COLO668 (cell line): ENCODE results near the gene LDLRAD3.
A peak's percentile ranks its signal among the peaks of the same experiment; 100 is the strongest.
"Not testable (repeated sequence)": the region's sequence is repeated elsewhere in the genome, so short reads cannot be mapped to it uniquely, and the experiment has no call there.

Experiments
- DNase-seq: peaks from one replicate; lab custom pipeline; 2025; ENCODE audit not compliant: unreplicated experiment; lab: John Stamatoyannopoulos, UW

LDLRAD3 gene

GRCh38 chr11:35990170-35990569 lies 46.3 kb downstream of the LDLRAD3 start:
- DNase-seq = no peak

GRCh38 chr11:35990816-35991215 lies 47.0 kb downstream of the LDLRAD3 start:
- DNase-seq = no peak

- no peak for DNase-seq
Measured at GRCh38 chr11:35992548-35992947, 48.7 kb downstream of the LDLRAD3 start.

GRCh38 chr11:35994421-35994820 lies 50.6 kb downstream of the LDLRAD3 start:
- no peak for DNase-seq

- DNase-seq = no peak
Measured at GRCh38 chr11:35995681-35996271, 51.9 kb downstream of the LDLRAD3 start.

GRCh38 chr11:35997902-35998520 lies 54.1 kb downstream of the LDLRAD3 start:
- DNase-seq = peak; percentile 16

- DNase-seq = no peak
Measured at GRCh38 chr11:35998634-35999033, 54.8 kb downstream of the LDLRAD3 start.

GRCh38 chr11:36000616-36001190 lies 56.8 kb downstream of the LDLRAD3 start:
- DNase-seq = no peak

GRCh38 chr11:36002196-36002595 lies 58.3 kb downstream of the LDLRAD3 start:
- DNase-seq = peak; percentile 22

GRCh38 chr11:36002796-36003195 lies 58.9 kb downstream of the LDLRAD3 start:
- no peak for DNase-seq

- DNase-seq = no peak
Measured at GRCh38 chr11:36006556-36006955, 62.7 kb downstream of the LDLRAD3 start.

GRCh38 chr11:36007127-36007655 lies 63.3 kb downstream of the LDLRAD3 start:
- DNase-seq = no peak

- no peak for DNase-seq
Measured at GRCh38 chr11:36008584-36008983, 64.7 kb downstream of the LDLRAD3 start.

- no peak for DNase-seq
Measured at GRCh38 chr11:36009473-36009872, 65.6 kb downstream of the LDLRAD3 start.

- no peak for DNase-seq
Measured at GRCh38 chr11:36010010-36010740, 66.3 kb downstream of the LDLRAD3 start.

- no peak for DNase-seq
Measured at GRCh38 chr11:36011574-36011973, 67.7 kb downstream of the LDLRAD3 start.

- no peak for DNase-seq
Measured at GRCh38 chr11:36012455-36012854, 68.6 kb downstream of the LDLRAD3 start.

- no peak for DNase-seq
Measured at GRCh38 chr11:36012979-36013378, 69.1 kb downstream of the LDLRAD3 start.

GRCh38 chr11:36013446-36013845 lies 69.6 kb downstream of the LDLRAD3 start:
- DNase-seq = not testable (repeated sequence)

- no peak for DNase-seq
Measured at GRCh38 chr11:36013950-36014897, 70.4 kb downstream of the LDLRAD3 start.
